Neural cell (in vitro differentiated cells): ENCODE data around the gene RPL18. TPM values are rescaled to one million over a fixed set of nuclear protein-coding genes. Genes with fewer than 3 reads are reported as not detected.

Experiments used
- H2AFZ ChIP-seq: fragments of 200-600, 300-800 bp; sonication (generic), shearing (Covaris generic); 2 replicates; pipeline ENCODE4 v1.6.0; 2014; ENCODE audit warnings: low read depth, mild to moderate bottlenecking, antibody characterized with exemption, low read length, moderate library complexity
- H3F3A ChIP-seq: fragments of 200-600 bp; shearing (Covaris generic); 2 replicates; pipeline ENCODE4 v1.6.1; 2016; ENCODE audit warnings: mild to moderate bottlenecking, moderate library complexity, mixed read lengths, antibody characterized with exemption, low read length; ENCODE audit not compliant: insufficient read depth, poor library complexity, severe bottlenecking
- H3K27ac ChIP-seq: fragments of 200-600, 300-800 bp; sonication (generic), shearing (Covaris generic); 2 replicates; pipeline ENCODE4 v1.5.1; 2014; ENCODE audit warnings: mild to moderate bottlenecking, low read length, moderate library complexity
- H3K27me3 ChIP-seq: fragments of 300-800, 200-600 bp; sonication (generic), shearing (Covaris generic); 2 replicates; pipeline ENCODE4 v1.6.0; 2014; ENCODE audit warnings: mild to moderate bottlenecking, low read depth, low read length, moderate library complexity; ENCODE audit not compliant: insufficient read depth
- H3K36me3 ChIP-seq: fragments of 300-800, 200-600 bp; sonication (generic), shearing (Covaris generic); 2 replicates; pipeline ENCODE4 v1.5.1; 2014; ENCODE audit warnings: mild to moderate bottlenecking, antibody characterized with exemption, low read length, moderate library complexity; ENCODE audit not compliant: insufficient read depth
- H3K4me2 ChIP-seq: fragments of 300-800, 200-600 bp; sonication (generic), shearing (Covaris generic); 2 replicates; pipeline ENCODE4 v1.6.0; 2014; ENCODE audit warnings: mild to moderate bottlenecking, low read length
- H3K4me3 ChIP-seq: fragments of 300-800, 200-600 bp; sonication (generic), shearing (Covaris generic); 2 replicates; pipeline ENCODE4 v1.5.1; 2014; ENCODE audit warnings: mild to moderate bottlenecking, low read length, moderate library complexity
- H3K79me2 ChIP-seq: fragments of 200-600 bp; shearing (Covaris generic); replicated peaks from 2 replicates; pipeline ENCODE4 v1.6.0; 2014; ENCODE audit warnings: mild to moderate bottlenecking, low read length, moderate library complexity; ENCODE audit not compliant: insufficient read depth
- H3K9ac ChIP-seq: fragments of 300-800, 200-600 bp; sonication (generic), shearing (Covaris generic); 2 replicates; pipeline ENCODE4 v1.6.1; 2016; ENCODE audit warnings: mild to moderate bottlenecking, low read length, mixed read lengths
- H3K9me2 ChIP-seq: fragments of 200-600 bp; shearing (Covaris generic); 2 replicates; pipeline ENCODE4 v1.6.1; 2016; ENCODE audit warnings: mild to moderate bottlenecking, low read length, mixed read lengths; ENCODE audit not compliant: insufficient read depth
- H3K9me3 ChIP-seq: fragments of 200-600, 300-800 bp; sonication (generic), shearing (Covaris generic); 2 replicates; pipeline ENCODE4 v1.6.1; 2016; ENCODE audit warnings: mild to moderate bottlenecking, mixed run types, low read length, moderate library complexity, mixed read lengths
- H4K20me1 ChIP-seq: fragments of 200-600 bp; shearing (Covaris generic); 2 replicates; pipeline ENCODE4 v1.6.1; 2016; ENCODE audit warnings: mild to moderate bottlenecking, mixed run types; ENCODE audit not compliant: insufficient read depth
- CTCF ChIP-seq: fragments of 450-650 bp; IDR thresholded peaks from 2 replicates; pipeline ENCODE4 v1.5.1; 2014; ENCODE audit warnings: antibody characterized with exemption, mild to moderate bottlenecking, moderate library complexity; ENCODE audit not compliant: poor library complexity, severe bottlenecking
- EP300 ChIP-seq: fragments of 450-650 bp; conservative IDR thresholded peaks from 2 replicates; pipeline ENCODE4 v1.6.1; 2014; ENCODE audit warnings: antibody characterized with exemption, mild to moderate bottlenecking, moderate library complexity; ENCODE audit not compliant: poor library complexity, severe bottlenecking
- EZH2 ChIP-seq: fragments of 200-600, 300-800 bp; shearing (Covaris generic), sonication (generic); IDR thresholded peaks from 2 replicates; pipeline ENCODE4 v1.6.1; 2014; ENCODE audit warnings: antibody characterized with exemption, low read length, borderline replicate concordance, mild to moderate bottlenecking; ENCODE audit not compliant: insufficient read depth, poor library complexity, severe bottlenecking
- MXI1 ChIP-seq: fragments of 450-650 bp; conservative IDR thresholded peaks from 2 replicates; pipeline ENCODE4 v1.6.1; 2014; ENCODE audit warnings: antibody characterized with exemption, mild to moderate bottlenecking; ENCODE audit not compliant: poor library complexity, severe bottlenecking
- POLR2AphosphoS5 ChIP-seq: IDR thresholded peaks from 2 replicates; pipeline ENCODE4 v1.6.1; 2012
- RAD21 ChIP-seq: fragments of 450-650 bp; conservative IDR thresholded peaks from 2 replicates; pipeline ENCODE4 v1.6.1; 2014; ENCODE audit warnings: antibody characterized with exemption, mild to moderate bottlenecking, moderate library complexity
- SMC3 ChIP-seq: fragments of 450-650 bp; conservative IDR thresholded peaks from 2 replicates; pipeline ENCODE4 v1.6.1; 2014; ENCODE audit warnings: antibody characterized with exemption, mild to moderate bottlenecking, moderate library complexity; ENCODE audit not compliant: poor library complexity
- TAF1 ChIP-seq: IDR thresholded peaks from 2 replicates; pipeline ENCODE4 v1.6.1; 2012; ENCODE audit warnings: low read depth
- polyA plus RNA-seq: library from polyadenylated mRNA; depleted of rRNA; stranded (reverse); fragments of >200 nt; gene quantifications from 2 replicates; pipeline ENCODE4 v1.2.3, GENCODE V29; 2014

RPL18 gene
- polyA plus RNA-seq, 1 donor from 2014 or later, result 2,102 TPM

DNA sequence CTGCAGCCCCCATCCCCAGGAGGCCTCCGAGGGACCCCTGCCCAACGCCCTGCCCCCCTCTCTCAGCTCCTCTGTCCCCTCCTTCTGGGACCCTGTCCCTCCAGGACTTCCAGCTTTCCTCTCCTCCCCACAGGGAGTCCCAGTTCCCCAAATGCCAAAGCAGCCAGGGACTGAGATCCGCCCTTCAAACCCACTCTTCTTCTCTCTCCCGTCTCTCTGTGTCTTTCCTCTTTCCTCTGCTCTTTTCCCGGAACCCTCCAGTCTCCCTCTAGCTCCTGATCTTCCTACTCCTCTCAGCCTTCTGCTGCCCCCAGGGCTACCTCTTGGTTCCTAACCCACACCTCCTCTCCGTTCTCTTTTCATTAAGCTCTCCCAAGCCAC is 26.6 kb upstream of the RPL18 start:
- Histone ChIP-seq H3K9me3 (no peaks in the 10 kb centered on the region), H3F3A (no peaks in the 10 kb centered on the region), H4K20me1 (no peaks in the 10 kb centered on the region), H2AFZ (peak overlapping the region; percentile 37), H3K4me2 (peak overlapping the region; percentile 62), H3K27me3 (no peaks in the 10 kb centered on the region), H3K9me2 (no peaks in the 10 kb centered on the region), H3K9ac (peak overlapping the region; percentile 91), H3K36me3 (no peaks in the 10 kb centered on the region), H3K4me3 (peak overlapping the region; percentile 74), H3K27ac (peak overlapping the region; percentile 94), H3K79me2 (no peaks in the 10 kb centered on the region)
- TF ChIP-seq EZH2 (no peak), TAF1 (peak; percentile 75)

DNA sequence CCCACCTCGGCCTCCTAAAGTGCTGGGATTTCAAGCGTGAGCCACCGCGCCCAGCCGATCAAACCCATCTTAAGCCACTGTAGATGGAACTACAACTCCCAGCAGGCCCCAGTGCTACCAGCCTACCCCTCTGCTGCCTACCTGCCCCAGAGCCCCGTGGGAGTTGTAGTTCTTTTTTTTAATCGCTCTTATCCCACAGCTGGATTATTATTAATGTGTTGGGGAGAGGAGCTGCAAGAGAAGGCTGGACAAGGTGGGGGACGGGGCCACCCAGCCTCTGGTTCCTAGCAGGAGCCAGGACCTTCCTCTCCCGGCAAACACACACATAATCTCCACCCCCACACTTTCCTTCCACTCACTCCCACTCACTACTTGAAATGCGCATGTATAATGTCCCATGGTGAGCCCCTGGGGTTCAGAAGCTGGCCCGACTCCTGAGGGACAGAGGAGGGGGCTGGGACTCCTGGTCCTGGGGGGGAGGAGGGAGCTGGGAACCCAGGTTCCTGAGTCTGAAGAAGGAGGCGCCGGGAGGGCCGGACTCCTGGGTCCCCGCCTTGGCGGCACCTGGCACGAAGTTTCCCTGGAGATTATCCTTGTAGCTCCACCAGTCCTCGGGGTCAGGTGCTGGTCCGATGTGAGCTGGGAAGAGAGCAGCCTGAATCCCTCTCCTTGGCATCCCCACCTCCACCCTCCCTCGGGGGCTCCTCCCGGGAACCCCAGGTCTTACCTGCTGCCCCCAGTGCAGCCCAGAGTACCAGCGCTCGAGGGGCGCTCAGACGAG is 26.1 kb upstream of the RPL18 start:
- peak overlapping the region; percentile 62 for H3K4me2 ChIP-seq
- H3K27ac ChIP-seq, result peak overlapping the region; percentile 94
- H3K9me3 ChIP-seq, result no peaks in the 10 kb centered on the region
- H3K36me3 ChIP-seq, result no peaks in the 10 kb centered on the region
- H4K20me1 ChIP-seq, result no peaks in the 10 kb centered on the region
- peak overlapping the region; percentile 37 for H2AFZ ChIP-seq
- TF ChIP-seq CTCF (no peak), MXI1 (peak; percentile 17), EP300 (peak; percentile 19)
- no peaks in the 10 kb centered on the region for H3K79me2 ChIP-seq
- H3K27me3 ChIP-seq, result no peaks in the 10 kb centered on the region
- H3K4me3 ChIP-seq, result peak overlapping the region; percentile 74
- no peaks in the 10 kb centered on the region for H3K9me2 ChIP-seq
- H3F3A ChIP-seq, result no peaks in the 10 kb centered on the region
- peak overlapping the region; percentile 91 for H3K9ac ChIP-seq

DNA sequence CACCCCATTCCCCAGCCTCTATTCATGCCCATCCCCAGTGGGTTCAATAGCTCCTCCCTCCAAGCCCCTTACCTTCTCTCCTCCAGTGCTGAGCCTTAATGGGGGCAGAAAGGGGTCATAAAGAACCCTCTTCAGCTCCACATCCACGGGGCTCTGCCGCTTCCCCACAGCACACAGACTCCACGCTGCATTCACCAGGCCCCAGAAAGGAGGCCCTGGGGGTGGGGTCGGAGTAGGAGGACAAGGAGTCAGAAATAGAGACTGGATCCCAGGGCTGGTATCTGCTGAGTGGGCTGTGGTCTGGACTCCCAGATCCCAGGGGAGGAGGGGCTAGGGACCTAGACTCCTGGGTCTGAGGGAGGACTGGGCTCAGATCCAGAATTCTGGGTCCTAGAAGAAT is 25.4 kb upstream of the RPL18 start:
- Histone ChIP-seq H3K4me2 (peak overlapping the region; percentile 62), H3K9ac (peak overlapping the region; percentile 91), H3K27ac (no peak overlapping the region), H3K79me2 (no peaks in the 10 kb centered on the region), H2AFZ (no peak overlapping the region), H3K9me2 (no peaks in the 10 kb centered on the region), H3F3A (no peaks in the 10 kb centered on the region), H4K20me1 (no peaks in the 10 kb centered on the region), H3K9me3 (no peaks in the 10 kb centered on the region), H3K4me3 (peak overlapping the region; percentile 74), H3K27me3 (no peaks in the 10 kb centered on the region), H3K36me3 (no peaks in the 10 kb centered on the region)
- TF ChIP-seq SMC3 (no peak), RAD21 (no peak), EP300 (no peak), CTCF (no peak), MXI1 (no peak), POLR2AphosphoS5 (no peak)
